Stimulated activated CD8-positive, alpha-beta memory T cell treated with anti-CD3 and anti-CD28 coated beads, Interleukin-12 subunit alpha, Interleukin-12 subunit beta, amount 100 ng/mL, for 24 hours (primary cell): ENCODE data around the gene PRSS56.

Source experiments
- DNase-seq: peaks from one replicate; pipeline ENCODE4 v3.0.0-alpha.2; 2020; ENCODE audit errors: extremely low read depth

The PRSS56 gene

GRCh38 chr2:232519581-232520438 is at the start of gene PRSS56:
TSS of gene PRSS56 (plus strand) at chr2:232520388. CDS start at chr2:232520599, 211 bp downstream.
- no peak for DNase-seq

DNA sequence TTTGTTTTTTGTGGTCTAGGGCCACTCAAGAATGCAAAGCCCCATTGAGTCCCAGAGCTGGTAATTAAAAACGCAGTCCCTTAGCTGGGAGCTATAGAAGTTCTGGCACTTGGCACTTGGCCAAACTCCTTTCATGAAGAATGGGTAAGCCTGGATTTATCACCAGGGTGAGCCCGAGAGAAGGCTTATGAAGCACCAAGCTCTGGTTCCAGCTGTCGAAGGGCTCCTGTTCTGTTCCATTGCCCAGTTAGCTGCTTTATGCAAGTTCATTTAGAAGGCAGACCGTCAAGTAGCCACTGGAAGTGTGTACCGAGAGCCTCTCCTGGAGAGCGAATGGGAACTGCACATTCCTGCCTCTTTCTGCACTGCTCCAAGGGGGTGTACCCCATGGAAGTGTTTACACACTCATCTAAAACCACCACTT is 46.7 kb upstream of the PRSS56 start:
- DNase-seq, result no peak

GRCh38 chr2:232476045-232476444 is 44.1 kb upstream of the PRSS56 start:
- no peak for DNase-seq

GRCh38 chr2:232476791-232477190 is 43.4 kb upstream of the PRSS56 start:
- DNase-seq, result no peak

- no peak for DNase-seq
Observed at GRCh38 chr2:232477751-232478510, 42.3 kb upstream of the PRSS56 start.

GRCh38 chr2:232478571-232479340 is 41.4 kb upstream of the PRSS56 start:
- no peak for DNase-seq

- DNase-seq, result no peak
Observed at GRCh38 chr2:232479341-232480200, 40.6 kb upstream of the PRSS56 start.

- DNase-seq, result no peak
Observed at GRCh38 chr2:232480201-232481190, 39.7 kb upstream of the PRSS56 start.

DNA sequence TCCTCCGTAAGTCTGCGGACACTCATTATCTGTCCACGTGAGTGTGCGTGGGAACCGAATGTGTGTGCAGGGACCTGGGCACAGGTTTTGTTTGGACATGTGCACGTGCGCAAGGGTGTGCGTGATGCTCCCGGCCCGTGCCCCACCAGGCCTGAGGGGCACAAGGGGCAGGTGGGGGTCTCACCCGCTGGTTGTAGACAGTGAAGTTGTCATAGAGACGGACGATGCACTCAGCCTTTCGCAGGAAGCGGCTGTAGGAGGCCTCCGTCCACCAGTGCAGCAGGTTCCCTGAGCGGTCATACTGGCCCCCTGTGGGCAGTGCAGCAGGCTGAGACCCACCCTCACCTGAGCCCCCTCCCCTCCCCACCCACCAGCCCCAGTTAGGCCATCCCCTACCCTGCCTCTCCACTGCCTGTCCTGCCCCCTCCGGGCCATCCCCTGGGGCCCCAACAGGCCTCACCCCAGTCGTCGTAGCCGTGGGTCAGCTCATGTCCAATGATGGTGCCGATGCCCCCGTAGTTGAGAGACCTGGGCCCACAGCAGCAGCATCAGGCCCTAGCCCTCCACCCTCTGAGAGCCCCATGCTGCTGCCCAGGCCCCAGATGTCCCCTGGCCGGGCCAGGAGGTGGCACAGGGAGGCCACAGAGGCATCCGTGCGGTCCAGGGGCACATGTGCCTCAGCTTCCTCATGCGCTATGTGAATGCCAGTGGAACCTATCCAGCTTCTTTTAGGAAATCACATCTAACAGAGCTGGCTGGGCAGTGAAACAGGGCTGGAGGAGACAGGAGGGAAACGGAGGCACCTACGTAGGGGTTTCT is 38.7 kb upstream of the PRSS56 start:
- DNase-seq, result no peak

- no peak for DNase-seq
Observed at GRCh38 chr2:232482301-232483238, 37.6 kb upstream of the PRSS56 start.

DNA sequence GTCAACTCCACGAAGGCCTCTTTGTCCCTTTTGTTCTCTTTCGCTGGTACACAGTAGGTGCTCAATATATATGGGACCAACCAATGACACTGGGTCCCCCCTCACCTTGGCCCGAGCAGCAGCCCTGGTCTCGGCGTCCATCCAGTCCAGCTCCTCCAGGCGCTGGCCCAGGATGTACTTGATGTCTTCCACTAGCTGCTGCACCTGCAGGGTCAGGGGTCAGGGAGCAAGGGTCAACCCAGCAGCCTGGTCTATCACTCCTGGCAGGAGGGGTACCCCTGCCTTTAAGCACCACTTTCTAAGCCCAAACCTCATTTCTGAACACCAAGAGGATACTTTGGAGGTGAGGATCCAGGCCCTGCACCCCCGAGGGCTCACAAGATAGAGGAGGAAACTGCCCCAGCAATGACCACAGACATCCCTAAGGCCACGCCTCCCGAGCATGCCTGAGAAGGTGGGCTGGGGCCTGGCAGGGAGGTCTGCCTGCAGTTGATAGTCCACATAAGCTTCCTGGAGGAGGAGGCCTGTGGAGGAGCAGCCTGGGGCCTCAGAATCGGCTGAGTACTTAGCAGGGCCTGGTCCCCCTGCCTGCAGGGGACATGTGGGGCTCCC is 36.8 kb upstream of the PRSS56 start:
- no peak for DNase-seq

- DNase-seq, result no peak
Observed at GRCh38 chr2:232483923-232484627, 36.1 kb upstream of the PRSS56 start.

DNA sequence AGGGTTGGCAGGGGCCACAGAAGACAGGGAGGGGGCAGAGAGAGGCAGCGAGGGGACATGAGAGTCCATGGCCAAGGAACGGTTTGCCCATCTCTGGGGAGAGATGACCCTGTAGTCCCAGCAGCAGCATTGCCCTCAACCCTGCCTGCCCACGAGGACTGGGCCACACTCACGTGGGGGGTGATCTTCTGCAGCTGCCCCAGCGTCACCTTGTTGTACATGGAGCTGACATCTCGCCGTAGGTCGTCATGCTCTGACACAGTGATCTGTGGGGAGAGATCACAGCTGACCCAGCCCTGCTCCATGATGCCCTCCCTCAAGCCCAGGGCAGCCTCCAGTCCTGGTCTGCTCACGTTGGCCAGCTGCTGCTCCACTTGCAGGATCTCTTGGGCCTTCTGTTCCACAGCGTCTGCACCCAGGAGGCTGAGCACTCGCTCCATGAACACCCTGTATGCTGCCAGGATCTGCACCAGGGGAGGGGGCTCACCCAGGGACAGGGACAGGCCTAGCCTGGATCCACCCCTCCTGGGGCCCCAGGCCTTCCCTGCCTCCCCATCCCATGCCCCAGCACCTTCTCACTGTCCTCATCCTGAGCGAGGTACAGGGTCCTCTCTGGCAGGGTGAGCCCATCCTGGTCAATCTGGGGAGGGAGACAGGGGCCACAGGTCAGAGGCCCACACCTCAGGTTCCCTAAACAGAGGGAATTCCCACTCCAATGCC is 35.4 kb upstream of the PRSS56 start:
- no peak for DNase-seq

GRCh38 chr2:232485348-232485756 is 34.8 kb upstream of the PRSS56 start:
- no peak for DNase-seq

DNA sequence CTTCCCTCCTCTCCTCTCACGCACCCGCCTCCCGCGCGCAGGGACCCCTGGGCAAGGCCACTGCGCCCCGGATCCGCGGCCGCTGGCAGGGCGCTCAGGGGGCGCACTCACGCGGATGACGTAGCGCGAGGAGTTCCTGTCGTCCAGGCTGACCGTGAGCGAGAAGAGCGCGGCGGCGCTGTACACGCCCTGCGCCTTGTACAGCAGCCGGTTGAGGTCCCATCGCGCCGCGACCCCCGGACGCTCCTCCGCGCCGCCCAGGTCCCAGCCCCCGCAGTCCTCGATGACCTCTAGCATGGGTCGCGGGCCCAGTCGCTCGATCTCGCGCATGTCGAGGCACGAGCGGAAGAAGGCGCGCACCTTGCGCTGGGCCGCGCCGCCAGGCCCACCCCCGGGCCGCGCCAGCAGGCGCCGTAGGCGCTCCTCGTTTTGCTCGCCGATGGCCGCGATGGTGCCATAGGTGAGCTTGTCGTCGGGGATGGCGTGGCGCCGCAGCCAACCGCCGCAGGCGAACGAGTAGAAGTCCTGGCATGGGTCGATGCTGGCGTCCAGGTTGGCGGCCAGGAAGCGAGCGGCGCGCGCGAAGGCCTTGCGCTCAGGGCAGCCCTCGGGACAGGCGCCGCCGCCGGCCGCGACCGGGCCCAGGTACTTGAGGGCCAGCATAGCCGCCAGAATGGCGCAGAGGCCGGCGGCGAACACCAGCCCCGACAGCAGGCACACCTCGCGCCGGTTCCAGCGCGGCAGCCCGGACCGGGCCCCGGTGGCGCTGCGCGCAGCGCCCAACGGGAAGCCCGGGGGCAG is 34.2 kb upstream of the PRSS56 start:
- DNase-seq, result no peak
